ENCODE measurements around the gene ZNF584. TPM values are rescaled to one million over a fixed set of nuclear protein-coding genes. Genes with fewer than 3 reads are reported as not detected.
"Not testable (repeated sequence)": the region's sequence is repeated elsewhere in the genome, so short reads cannot be mapped to it uniquely, and the experiment has no call there.

The ZNF584 gene
- total RNA-seq, 1 donor from 2014 or later, result 17.9 TPM

GRCh38 chr19:58367698-58368454 lies 40.6 kb upstream of the ZNF584 start:
- Histone ChIP-seq H3K36me3 (no peaks in the 10 kb centered on the region), H3K4me3 (no peak overlapping the region), H3K9me3 (no peaks in the 10 kb centered on the region), H3K4me1 (no peaks in the 10 kb centered on the region), H3K27me3 (no peaks in the 10 kb centered on the region), H3K27ac (no peak overlapping the region)
- no peak for TF ChIP-seq CTCF (IDR thresholded peaks at IDR 0.05)
- intact Hi-C loops (cut with DNase I), result no loop called here
- DNase-seq (ENCODE audit: low spot score in 2 of 2), result no peak

GRCh38 chr19:58368561-58369360 lies 39.7 kb upstream of the ZNF584 start:
- Histone ChIP-seq H3K4me3 (no peak overlapping the region), H3K27me3 (no peaks in the 10 kb centered on the region), H3K27ac (no peak overlapping the region), H3K9me3 (no peaks in the 10 kb centered on the region), H3K4me1 (no peaks in the 10 kb centered on the region), H3K36me3 (no peaks in the 10 kb centered on the region)
- DNase-seq (ENCODE audit: low spot score in 2 of 2), result no peak
- no peak for TF ChIP-seq CTCF (IDR thresholded peaks at IDR 0.05)
- intact Hi-C loops (cut with DNase I), result no loop called here

GRCh38 chr19:58372311-58373133 lies 35.9 kb upstream of the ZNF584 start:
- no peaks in the 10 kb centered on the region for H3K4me1 ChIP-seq
- H3K36me3 ChIP-seq, result no peaks in the 10 kb centered on the region
- no peak for TF ChIP-seq CTCF (IDR thresholded peaks at IDR 0.05)
- no peak overlapping the region for H3K27ac ChIP-seq
- H3K4me3 ChIP-seq, result no peak overlapping the region
- intact Hi-C loops (cut with DNase I), result no loop called here
- no peaks in the 10 kb centered on the region for H3K27me3 ChIP-seq
- no peak for DNase-seq (ENCODE audit: low spot score in 2 of 2)
- no peaks in the 10 kb centered on the region for H3K9me3 ChIP-seq

GRCh38 chr19:58374200-58374599 lies 34.2 kb upstream of the ZNF584 start:
- H3K27ac ChIP-seq, result no peak overlapping the region
- H3K4me3 ChIP-seq, result no peak overlapping the region
- DNase-seq (ENCODE audit: low spot score in 2 of 2), result no peak
- intact Hi-C loops (cut with DNase I), result no loop called here
- no peaks in the 10 kb centered on the region for H3K27me3 ChIP-seq
- H3K36me3 ChIP-seq, result no peaks in the 10 kb centered on the region
- H3K9me3 ChIP-seq, result no peaks in the 10 kb centered on the region
- no peaks in the 10 kb centered on the region for H3K4me1 ChIP-seq
- TF ChIP-seq CTCF (IDR thresholded peaks at IDR 0.05), result no peak

GRCh38 chr19:58376724-58377123 lies 31.7 kb upstream of the ZNF584 start:
- H3K27ac ChIP-seq; DNase-seq (ENCODE audit: low spot score in 2 of 2); H3K4me3 ChIP-seq; intact Hi-C loops (cut with DNase I); H3K36me3 ChIP-seq; H3K9me3 ChIP-seq; H3K27me3 ChIP-seq: not testable (repeated sequence)
- peaks cover 3 to 12% of the 10 kb centered on the region in 2 donors for H3K4me1 ChIP-seq
